Measurements from ENCODE around the gene PCDHGC3. TPM values are rescaled to one million over a fixed set of nuclear protein-coding genes. Genes with fewer than 3 reads are reported as not detected.
A peak's percentile ranks its signal among the peaks of the same experiment; 100 is the strongest.

PCDHGC3 gene
- total RNA-seq, 1 experiment from 2014 or later = 17.3 TPM

- TF ChIP-seq CTCF (IDR thresholded peaks at IDR 0.05; ENCODE audit: unreplicated experiment) = peak; percentile 100
- Mint-ChIP-seq H3K4me1 (ENCODE audit: insufficient read depth, unreplicated experiment) (peaks cover 45% of the 10 kb centered on the region), H3K27ac (ENCODE audit: low read depth, unreplicated experiment) (peak overlapping the region; percentile 60), H3K27me3 (ENCODE audit: insufficient read depth, unreplicated experiment) (no peaks in the 10 kb centered on the region), H3K36me3 (ENCODE audit: insufficient read depth, unreplicated experiment) (peaks cover 80% of the 10 kb centered on the region), H3K9me3 (ENCODE audit: unreplicated experiment) (no peaks in the 10 kb centered on the region), H3K4me3 (ENCODE audit: unreplicated experiment) (no peak overlapping the region)
- CTCF ChIA-PET = interaction anchor here (0.6 to 15.4 kb wide), 63 partner anchors 9 to 1124 kb away, joined by 3 to 191 read pairs (median 4); partner anchors contain the start of genes PCDHA4, PCDHB10, PCDHB11 and PCDHB14
- POLR2A ChIA-PET = interaction anchor here (0.5 to 13.3 kb wide), 17 partner anchors 10 to 524 kb away, joined by 3 to 167 read pairs (median 3); partner anchors contain the start of genes DELE1, PCDHB14, PCDHGC3 and TAF7
- intact Hi-C loops (cut with micrococcal nuclease) = loop anchor here (1.0 to 5.0 kb wide), 9 partner anchors 32 to 483 kb away; partner anchors contain the start of genes PCDHB13, PCDHB14, PCDHGA10 and PCDHGA12
- peak; percentile 97 for DNase-seq (ENCODE audit: unreplicated experiment)
- BruUV-seq (replicated peaks) = no TSS peak
Observed at GRCh38 chr5:141524604-141525597, 49.1 kb downstream of the PCDHGC3 start.

GRCh38 chr5:141525653-141526052, 49.9 kb downstream of the PCDHGC3 start:
- H3K4me3 Mint-ChIP-seq (ENCODE audit: unreplicated experiment) = no peak overlapping the region
- no peaks in the 10 kb centered on the region for H3K27me3 Mint-ChIP-seq (ENCODE audit: insufficient read depth, unreplicated experiment)
- H3K36me3 Mint-ChIP-seq (ENCODE audit: insufficient read depth, unreplicated experiment) = peaks cover 74% of the 10 kb centered on the region
- no TSS peak for BruUV-seq (replicated peaks)
- ChIA-PET CTCF (interaction anchor here (0.6 to 15.4 kb wide), 21 partner anchors 9 to 312 kb away, joined by 3 to 191 read pairs (median 6); partner anchors contain the start of genes PCDHB14, PCDHGA10, PCDHGB5 and PCDHGC3), POLR2A (interaction anchor here (1.1 to 13.3 kb wide), 4 partner anchors 11 to 302 kb away, joined by 3 to 167 read pairs (median 14); partner anchors contain the start of gene PCDHB14)
- no peaks in the 10 kb centered on the region for H3K9me3 Mint-ChIP-seq (ENCODE audit: unreplicated experiment)
- DNase-seq (ENCODE audit: unreplicated experiment) = no peak
- TF ChIP-seq CTCF (IDR thresholded peaks at IDR 0.05; ENCODE audit: unreplicated experiment) = no peak
- intact Hi-C loops (cut with micrococcal nuclease) = loop anchor here (2.0 kb wide), 1 partner anchor 313 kb away; the partner anchor contains the start of gene PCDHB13
- peak overlapping the region; percentile 60 for H3K27ac Mint-ChIP-seq (ENCODE audit: low read depth, unreplicated experiment)
- H3K4me1 Mint-ChIP-seq (ENCODE audit: insufficient read depth, unreplicated experiment) = peaks cover 37% of the 10 kb centered on the region

GRCh38 chr5:141527426-141527825, 51.7 kb downstream of the PCDHGC3 start:
- no peak overlapping the region for H3K4me3 Mint-ChIP-seq (ENCODE audit: unreplicated experiment)
- CTCF ChIA-PET = interaction anchor here (0.6 to 15.4 kb wide), 12 partner anchors 9 to 208 kb away, joined by 3 to 191 read pairs (median 6); partner anchors contain the start of genes PCDHGC3 and TAF7
- no peak for DNase-seq (ENCODE audit: unreplicated experiment)
- H3K4me1 Mint-ChIP-seq (ENCODE audit: insufficient read depth, unreplicated experiment) = peaks cover 19% of the 10 kb centered on the region
- H3K9me3 Mint-ChIP-seq (ENCODE audit: unreplicated experiment) = no peaks in the 10 kb centered on the region
- no TSS peak for BruUV-seq (replicated peaks)
- H3K27ac Mint-ChIP-seq (ENCODE audit: low read depth, unreplicated experiment) = no peak overlapping the region
- no peak for TF ChIP-seq CTCF (IDR thresholded peaks at IDR 0.05; ENCODE audit: unreplicated experiment)
- POLR2A ChIA-PET = interaction anchor here (1.3 to 13.3 kb wide), 2 partner anchors 31 to 207 kb away, joined by 3 to 167 read pairs; no protein-coding TSS in a partner anchor
- no peaks in the 10 kb centered on the region for H3K27me3 Mint-ChIP-seq (ENCODE audit: insufficient read depth, unreplicated experiment)
- intact Hi-C loops (cut with micrococcal nuclease) = no loop called here
- H3K36me3 Mint-ChIP-seq (ENCODE audit: insufficient read depth, unreplicated experiment) = peaks cover 67% of the 10 kb centered on the region

Other genes starting within 250 kb of the PCDHGC3 start
- 0.91 and 1.2 TPM in 2 replicates for gene PCDHB15, start 230.6 kb upstream of the PCDHGC3 start, total RNA-seq (2022)
- 0.37 and 0.79 TPM in 2 replicates for gene SLC25A2, start 171.9 kb upstream of the PCDHGC3 start, total RNA-seq (2022)
- 81.3 and 94.9 TPM in 2 replicates for gene TAF7, start 155.2 kb upstream of the PCDHGC3 start, total RNA-seq (2022)
- 0.20 and 0.35 TPM in 2 replicates for gene PCDHGA1, start 145.5 kb upstream of the PCDHGC3 start, total RNA-seq (2022)
- 0.32 and 0.33 TPM in 2 replicates for gene PCDHGA2, start 137.2 kb upstream of the PCDHGC3 start, total RNA-seq (2022)
- 0.07 and 0.25 TPM in 2 replicates for gene PCDHGA3, start 132.1 kb upstream of the PCDHGC3 start, total RNA-seq (2022)
- 0.19 and 0.59 TPM in 2 replicates for gene PCDHGB1, start 125.9 kb upstream of the PCDHGC3 start, total RNA-seq (2022)
- 0.26 and 0.44 TPM in 2 replicates for gene PCDHGA4, start 120.9 kb upstream of the PCDHGC3 start, total RNA-seq (2022)
- 0.61 and 0.88 TPM in 2 replicates for gene PCDHGB2, start 116.0 kb upstream of the PCDHGC3 start, total RNA-seq (2022)
- 0.25 and 0.42 TPM in 2 replicates for gene PCDHGA5, start 111.8 kb upstream of the PCDHGC3 start, total RNA-seq (2022)
- gene PCDHGB3, start 105.7 kb upstream of the PCDHGC3 start, total RNA-seq (2022) = 0.33 and 0.56 TPM in 2 replicates
- gene PCDHGA6, start 102.1 kb upstream of the PCDHGC3 start, total RNA-seq (2022) = 0.44 and 0.49 TPM in 2 replicates
- 0.56 and 0.86 TPM in 2 replicates for gene PCDHGA7, start 93.2 kb upstream of the PCDHGC3 start, total RNA-seq (2022)
- 0.49 and 0.79 TPM in 2 replicates for gene PCDHGB4, start 88.3 kb upstream of the PCDHGC3 start, total RNA-seq (2022)
- gene PCDHGA8, start 83.3 kb upstream of the PCDHGC3 start, total RNA-seq (2022) = 0.28 and 0.56 TPM in 2 replicates
- 3.2 and 5.6 TPM in 2 replicates for gene PCDHGB5, start 78.0 kb upstream of the PCDHGC3 start, total RNA-seq (2022)
- gene PCDHGA9, start 73.2 kb upstream of the PCDHGC3 start, total RNA-seq (2022) = 0.89 and 1.3 TPM in 2 replicates
- gene PCDHGB6, start 67.9 kb upstream of the PCDHGC3 start, total RNA-seq (2022) = 0.68 and 1.4 TPM in 2 replicates
- 1.4 TPM in 2 replicates for gene PCDHGA10, start 63.0 kb upstream of the PCDHGC3 start, total RNA-seq (2022)
- 0.75 and 1.2 TPM in 2 replicates for gene PCDHGB7, start 58.3 kb upstream of the PCDHGC3 start, total RNA-seq (2022)
- 0.30 and 0.76 TPM in 2 replicates for gene PCDHGA11, start 54.9 kb upstream of the PCDHGC3 start, total RNA-seq (2022)
- gene PCDHGA12, start 45.5 kb upstream of the PCDHGC3 start, total RNA-seq (2022) = 0.79 and 0.91 TPM in 2 replicates
- 0.40 and 1.7 TPM in 2 replicates for gene PCDHGC4, start 9.1 kb downstream of the PCDHGC3 start, total RNA-seq (2022)
- gene PCDHGC5, start 13.1 kb downstream of the PCDHGC3 start, total RNA-seq (2022) = 0.61 and 0.69 TPM in 2 replicates
- 203 and 228 TPM in 2 replicates for gene DIAPH1, start 143.0 kb downstream of the PCDHGC3 start, total RNA-seq (2022)
- gene HDAC3, start 160.9 kb downstream of the PCDHGC3 start, total RNA-seq (2022) = 83.5 and 85.6 TPM in 2 replicates
- gene RELL2, start 161.0 kb downstream of the PCDHGC3 start, total RNA-seq (2022) = 12.5 and 13.3 TPM in 2 replicates
- 21.2 and 22.1 TPM in 2 replicates for gene FCHSD1, start 175.5 kb downstream of the PCDHGC3 start, total RNA-seq (2022)
- gene ARAP3, start 206.3 kb downstream of the PCDHGC3 start, total RNA-seq (2022) = 19.8 and 22.8 TPM in 2 replicates

All from MCF 10A (cell line).